Fibroblast of villous mesenchyme (primary cell): ENCODE data around the gene SLC25A38. TPM values are rescaled to one million over a fixed set of nuclear protein-coding genes. Genes with fewer than 3 reads are reported as not detected.

ENCODE experiments used
- DNase-seq: peaks from one replicate; pipeline ENCODE4 v3.0.0-alpha.2; 2010; ENCODE audit warnings: low read depth
- H3K4me3 ChIP-seq: 2 replicates; pipeline ENCODE4 v1.5.1; 2011; ENCODE audit warnings: low read depth, mild to moderate bottlenecking, low read length
- CTCF ChIP-seq: IDR thresholded peaks from 2 replicates; pipeline ENCODE4 v1.5.1; 2012; ENCODE audit warnings: low read depth, mild to moderate bottlenecking, low read length; ENCODE audit not compliant: insufficient read depth
- total RNA-seq: library from RNA; depleted of rRNA; stranded (reverse); fragments of >200 nt; gene quantifications from 2 replicates; pipeline ENCODE4 v1.2.3, GENCODE V29; 2012

The SLC25A38 gene
- total RNA-seq, 1 donor: 22.5 TPM

GRCh38 chr3:39434574-39434973, 51.4 kb downstream of the SLC25A38 start:
- no peak overlapping the region for H3K4me3 ChIP-seq
- no peak for TF ChIP-seq CTCF
- DNase-seq: peak; percentile 10

- peak; percentile 30 for DNase-seq
- TF ChIP-seq CTCF: no peak
- H3K4me3 ChIP-seq: no peak overlapping the region
Measured at GRCh38 chr3:39435006-39435748, 52.0 kb downstream of the SLC25A38 start.

DNA sequence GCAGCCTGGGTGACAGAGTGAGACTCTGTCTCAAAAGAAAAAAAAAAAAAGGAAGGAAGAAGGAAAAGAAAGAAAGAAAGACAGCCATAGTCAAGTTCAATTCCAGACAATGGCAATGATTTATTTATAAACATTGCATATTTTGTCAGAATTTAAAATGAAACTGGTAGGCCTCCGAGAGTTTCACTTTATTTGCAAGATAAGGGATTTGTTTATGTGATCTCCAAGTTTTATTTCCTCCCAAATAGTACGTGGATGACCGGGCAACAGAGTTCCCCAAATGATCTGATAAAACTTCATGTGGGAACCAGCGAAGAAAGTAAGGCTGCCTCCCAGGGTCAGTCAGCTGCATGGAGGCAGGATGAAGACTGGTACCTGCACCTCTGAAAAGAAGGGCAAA, 55.7 kb downstream of the SLC25A38 start:
- peak; percentile 14 for DNase-seq
- TF ChIP-seq CTCF: no peak
- H3K4me3 ChIP-seq: no peak overlapping the region

- no peak for DNase-seq
Measured at GRCh38 chr3:39440316-39440715, 57.1 kb downstream of the SLC25A38 start.

DNA sequence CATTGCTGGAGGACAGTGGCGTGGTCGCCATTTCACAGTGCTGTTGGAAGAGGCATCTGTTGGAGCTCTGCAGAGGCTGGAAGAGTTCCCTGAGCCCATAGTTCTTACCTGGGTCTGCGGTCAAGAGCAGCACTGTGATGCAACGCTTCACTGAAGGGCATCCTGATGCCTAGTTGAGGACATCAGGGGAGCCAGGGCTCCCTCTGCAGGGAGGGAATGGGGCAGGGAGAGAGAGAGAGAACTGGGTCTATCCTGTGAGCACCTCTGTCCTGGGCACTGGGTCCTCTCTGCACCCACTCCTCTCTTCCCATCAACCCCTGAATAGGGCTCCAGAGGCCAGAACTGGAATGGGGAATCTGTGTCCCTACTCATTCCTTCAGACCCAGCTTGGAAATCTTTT, 60.4 kb downstream of the SLC25A38 start:
- DNase-seq: no peak
- no peak overlapping the region for H3K4me3 ChIP-seq
- TF ChIP-seq CTCF: peak; percentile 26

More at GRCh38 chr3:39440316-39440715, 57.1 kb downstream of the SLC25A38 start:
- no peak for TF ChIP-seq CTCF
- no peak overlapping the region for H3K4me3 ChIP-seq

DNA sequence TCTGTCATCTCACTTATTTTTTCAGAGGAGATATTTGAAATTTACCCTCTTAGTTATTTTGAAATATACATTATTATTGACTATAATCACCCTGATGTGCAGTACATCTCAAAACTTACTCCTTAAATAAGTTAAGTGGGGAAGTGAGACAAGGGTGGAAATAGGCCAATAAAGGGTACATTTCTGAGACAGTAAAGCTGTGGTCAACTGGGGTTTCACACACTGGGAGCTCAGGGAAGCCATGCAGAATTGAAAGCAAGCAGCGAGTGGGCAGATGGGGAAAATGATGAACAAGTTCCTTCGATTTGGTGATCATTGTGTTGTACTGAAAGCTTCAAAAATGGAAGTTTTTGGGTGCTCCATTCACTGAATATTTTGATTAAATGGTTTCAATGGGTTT, 62.8 kb downstream of the SLC25A38 start:
- H3K4me3 ChIP-seq: no peak overlapping the region
- no peak for DNase-seq
- no peak for TF ChIP-seq CTCF

GRCh38 chr3:39446444-39446843, 63.3 kb downstream of the SLC25A38 start:
- no peak for DNase-seq
- TF ChIP-seq CTCF: no peak
- H3K4me3 ChIP-seq: no peak overlapping the region
